OCI-LY1 (cell line): ENCODE data around the gene IFT81.

ENCODE experiments used
- H2AFZ ChIP-seq: fragments of 200-600 bp; sonication (generic), shearing (Covaris generic); 2 replicates; pipeline ENCODE4 v1.6.0; 2014; ENCODE audit warnings: antibody characterized with exemption, mild to moderate bottlenecking, low read length
- H3F3A ChIP-seq: fragments of 200-600 bp; sonication (generic), shearing (Covaris generic); 2 replicates; pipeline ENCODE4 v1.6.0; 2014; ENCODE audit warnings: mild to moderate bottlenecking, antibody characterized with exemption, low read length, moderate library complexity; ENCODE audit not compliant: insufficient read depth
- H3K27ac ChIP-seq: fragments of 200-600 bp; sonication (generic); 2 replicates; pipeline ENCODE4 v1.5.1; 2014; ENCODE audit warnings: low read length, mixed run types, mild to moderate bottlenecking, low read depth; ENCODE audit not compliant: poor library complexity, severe bottlenecking
- H3K27me3 ChIP-seq: fragments of 200-600 bp; sonication (generic); 2 replicates; pipeline ENCODE4 v1.6.0; 2014; ENCODE audit warnings: antibody characterized with exemption, mild to moderate bottlenecking, low read length, moderate library complexity; ENCODE audit not compliant: insufficient read depth
- H3K36me3 ChIP-seq: fragments of 200-600 bp; sonication (generic); 2 replicates; pipeline ENCODE4 v1.6.1; 2014; ENCODE audit warnings: mild to moderate bottlenecking, antibody characterized with exemption, low read length, moderate library complexity, mixed read lengths; ENCODE audit not compliant: insufficient read depth
- H3K4me1 ChIP-seq: fragments of 200-600 bp; sonication (generic); 2 replicates; pipeline ENCODE4 v1.5.1; 2014; ENCODE audit warnings: mild to moderate bottlenecking, low read length, moderate library complexity; ENCODE audit not compliant: insufficient read depth, severe bottlenecking
- H3K4me2 ChIP-seq: fragments of 200-600 bp; sonication (generic), shearing (Covaris generic); 2 replicates; pipeline ENCODE4 v1.6.1; 2014; ENCODE audit warnings: low read length
- H3K4me3 ChIP-seq: fragments of 200-600 bp; sonication (generic); 2 replicates; pipeline ENCODE4 v1.5.1; 2014; ENCODE audit warnings: low read length, low read depth, mild to moderate bottlenecking, mixed read lengths; ENCODE audit not compliant: poor library complexity, severe bottlenecking
- H3K79me2 ChIP-seq: fragments of 200-600 bp; shearing (Covaris generic); 2 replicates; pipeline ENCODE4 v1.6.1; 2016; ENCODE audit warnings: mixed run types, low read length, mixed read lengths; ENCODE audit not compliant: insufficient read depth
- H3K9ac ChIP-seq: fragments of 200-600 bp; sonication (generic), shearing (Covaris generic); 2 replicates; pipeline ENCODE4 v1.6.1; 2014; ENCODE audit warnings: mild to moderate bottlenecking, low read length, mixed read lengths
- H3K9me2 ChIP-seq: fragments of 200-600 bp; sonication (generic), shearing (Covaris generic); 2 replicates; pipeline ENCODE4 v1.6.1; 2014; ENCODE audit warnings: low read depth, mild to moderate bottlenecking, low read length, mixed read lengths
- H3K9me3 ChIP-seq: fragments of 200-600 bp; shearing (Covaris generic); 2 replicates; pipeline ENCODE4 v1.6.1; 2014; ENCODE audit warnings: low read length, mixed read lengths
- H4K20me1 ChIP-seq: fragments of 200-600 bp; sonication (generic), shearing (Covaris generic); 2 replicates; pipeline ENCODE4 v1.6.0; 2016; ENCODE audit warnings: mild to moderate bottlenecking, low read length; ENCODE audit not compliant: insufficient read depth
- EZH2 ChIP-seq: fragments of 200-600 bp; sonication (generic), shearing (Covaris generic); IDR thresholded peaks from 2 replicates; pipeline ENCODE4 v1.8.0; 2017; ENCODE audit warnings: borderline replicate concordance, mixed run types, mild to moderate bottlenecking, antibody characterized with exemption, low read length, moderate library complexity, mixed read lengths
- TF ChIP-seq, protein P1 (sequence below): fragments of 200-600 bp; sonication (generic), shearing (Covaris generic); IDR thresholded peaks from 2 replicates; pipeline ENCODE4 v1.5.1; 2017; ENCODE audit warnings: mild to moderate bottlenecking, antibody characterized with exemption, low read length, moderate library complexity, mixed read lengths

IFT81 gene

DNA sequence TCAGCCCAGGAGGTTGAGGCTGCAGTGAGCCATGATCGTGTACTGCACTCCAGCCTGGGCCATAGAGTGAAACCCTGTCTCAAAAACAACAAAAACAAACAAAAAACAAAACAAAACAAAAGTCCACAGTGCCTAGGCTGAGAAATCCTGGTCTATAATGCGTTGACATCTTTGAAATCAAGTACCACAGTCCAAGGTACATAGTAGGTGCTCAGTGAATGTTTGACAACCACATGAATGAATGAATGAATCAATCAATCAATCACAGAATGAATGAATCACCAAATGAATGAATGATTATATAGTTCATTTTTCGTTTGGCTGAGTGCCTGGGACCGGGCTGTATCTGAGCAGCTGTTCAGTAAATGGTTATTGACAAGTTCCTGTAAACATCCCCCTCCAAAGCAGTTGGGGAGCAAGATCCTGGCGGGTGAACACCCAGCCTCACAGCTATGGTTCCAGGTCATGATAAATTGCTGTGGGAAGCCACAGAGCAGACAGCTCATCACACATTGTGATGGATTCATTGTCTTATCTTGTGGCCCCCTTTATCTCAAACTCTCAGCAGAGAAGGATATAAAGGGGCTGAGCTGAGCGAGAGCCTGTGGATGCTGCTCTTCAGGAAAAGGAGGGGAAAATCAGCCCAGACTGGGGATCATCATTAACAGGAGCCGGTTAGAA is 30.4 kb upstream of the IFT81 start:
- Histone ChIP-seq H2AFZ (no peak overlapping the region), H3K4me1 (no peaks in the 10 kb centered on the region), H3K27ac (no peak overlapping the region), H3K79me2 (no peaks in the 10 kb centered on the region), H3K9me2 (no peaks in the 10 kb centered on the region), H3K36me3 (no peaks in the 10 kb centered on the region), H3F3A (no peaks in the 10 kb centered on the region), H3K9me3 (no peaks in the 10 kb centered on the region), H3K4me3 (no peak overlapping the region), H3K4me2 (no peak overlapping the region), H3K9ac (no peak overlapping the region), H3K27me3 (no peaks in the 10 kb centered on the region), H4K20me1 (no peaks in the 10 kb centered on the region)
- TF ChIP-seq EZH2, result no peak
- TF ChIP-seq, protein P1, sequence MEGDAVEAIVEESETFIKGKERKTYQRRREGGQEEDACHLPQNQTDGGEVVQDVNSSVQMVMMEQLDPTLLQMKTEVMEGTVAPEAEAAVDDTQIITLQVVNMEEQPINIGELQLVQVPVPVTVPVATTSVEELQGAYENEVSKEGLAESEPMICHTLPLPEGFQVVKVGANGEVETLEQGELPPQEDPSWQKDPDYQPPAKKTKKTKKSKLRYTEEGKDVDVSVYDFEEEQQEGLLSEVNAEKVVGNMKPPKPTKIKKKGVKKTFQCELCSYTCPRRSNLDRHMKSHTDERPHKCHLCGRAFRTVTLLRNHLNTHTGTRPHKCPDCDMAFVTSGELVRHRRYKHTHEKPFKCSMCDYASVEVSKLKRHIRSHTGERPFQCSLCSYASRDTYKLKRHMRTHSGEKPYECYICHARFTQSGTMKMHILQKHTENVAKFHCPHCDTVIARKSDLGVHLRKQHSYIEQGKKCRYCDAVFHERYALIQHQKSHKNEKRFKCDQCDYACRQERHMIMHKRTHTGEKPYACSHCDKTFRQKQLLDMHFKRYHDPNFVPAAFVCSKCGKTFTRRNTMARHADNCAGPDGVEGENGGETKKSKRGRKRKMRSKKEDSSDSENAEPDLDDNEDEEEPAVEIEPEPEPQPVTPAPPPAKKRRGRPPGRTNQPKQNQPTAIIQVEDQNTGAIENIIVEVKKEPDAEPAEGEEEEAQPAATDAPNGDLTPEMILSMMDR, result no peak

DNA sequence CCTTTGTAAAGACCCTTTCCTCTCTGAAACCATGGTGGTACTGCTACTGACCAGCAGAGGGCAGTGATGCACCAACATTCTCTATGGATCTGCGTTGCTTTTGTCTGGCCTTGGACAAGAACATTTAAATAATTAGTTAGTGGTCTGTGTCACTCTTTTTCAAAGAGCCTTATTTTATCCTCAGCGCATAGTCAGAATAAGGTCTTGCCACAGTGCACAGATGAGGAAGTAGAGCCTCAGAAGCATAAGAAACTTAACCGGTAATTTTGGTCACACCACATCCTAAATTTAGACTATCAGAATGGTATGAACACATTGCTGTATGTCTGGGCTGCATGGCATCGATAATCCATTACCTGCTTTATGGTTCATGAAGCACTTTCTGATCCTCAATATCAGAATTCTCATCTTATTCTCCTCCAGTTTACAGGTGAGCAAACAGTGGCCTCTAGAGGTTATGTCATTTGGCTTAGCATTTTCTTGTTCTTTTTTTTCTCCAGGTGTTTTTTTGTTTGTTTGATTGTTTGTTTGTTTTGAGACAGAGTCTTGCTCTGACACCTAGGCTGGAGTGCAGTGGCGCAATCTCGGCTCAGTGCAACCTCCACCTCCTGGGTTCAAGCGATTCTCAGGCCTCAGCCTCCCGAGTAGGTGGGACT is 23.7 kb upstream of the IFT81 start:
- H3K36me3 ChIP-seq, result no peaks in the 10 kb centered on the region
- H3K27ac ChIP-seq, result peak overlapping the region; percentile 64
- no peaks in the 10 kb centered on the region for H3K9me3 ChIP-seq
- H2AFZ ChIP-seq, result peak overlapping the region; percentile 55; the same call in 1 of the 2 replicates
- no peak overlapping the region for H3K4me3 ChIP-seq
- peaks cover 11% of the 10 kb centered on the region for H3K4me1 ChIP-seq
- no peak overlapping the region; the same call in 1 of the 2 replicates for H3K9ac ChIP-seq
- H3K27me3 ChIP-seq, result no peaks in the 10 kb centered on the region
- no peaks in the 10 kb centered on the region for H4K20me1 ChIP-seq
- H3F3A ChIP-seq, result no peaks in the 10 kb centered on the region
- no peak for TF ChIP-seq EZH2
- TF ChIP-seq, protein P1, result peak; percentile 66
- no peaks in the 10 kb centered on the region for H3K79me2 ChIP-seq
- H3K9me2 ChIP-seq, result no peaks in the 10 kb centered on the region
- H3K4me2 ChIP-seq, result peak overlapping the region; percentile 59

DNA sequence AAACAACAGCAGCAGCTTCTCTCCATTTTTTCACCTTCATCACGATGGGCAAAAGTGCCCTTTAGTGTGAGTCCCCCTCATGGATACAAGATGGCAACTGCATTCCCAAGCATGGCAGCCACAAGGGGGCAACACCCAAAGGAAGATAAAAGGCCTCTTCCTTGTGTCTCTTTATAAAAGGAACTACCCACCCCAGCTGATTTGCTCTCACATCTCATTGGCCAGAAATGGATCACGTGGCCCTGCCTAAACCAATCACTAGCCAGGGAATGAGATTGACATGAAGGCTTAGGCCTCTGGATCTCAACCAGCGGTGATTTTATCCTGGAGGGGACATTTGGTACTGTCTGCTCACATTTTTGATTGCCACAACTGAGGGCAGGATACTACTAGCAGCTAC is 21.9 kb upstream of the IFT81 start:
- H3K27me3 ChIP-seq, result no peaks in the 10 kb centered on the region
- no peaks in the 10 kb centered on the region for H4K20me1 ChIP-seq
- TF ChIP-seq, protein P1, result peak; percentile 36
- TF ChIP-seq EZH2, result no peak
- no peak overlapping the region for H2AFZ ChIP-seq
- no peak overlapping the region for H3K4me2 ChIP-seq
- no peak overlapping the region for H3K4me3 ChIP-seq
- H3K4me1 ChIP-seq, result peaks cover 11% of the 10 kb centered on the region
- no peaks in the 10 kb centered on the region for H3K9me2 ChIP-seq
- no peak overlapping the region for H3K9ac ChIP-seq
- H3K36me3 ChIP-seq, result no peaks in the 10 kb centered on the region
- H3K27ac ChIP-seq, result no peak overlapping the region
- no peaks in the 10 kb centered on the region for H3F3A ChIP-seq
- no peaks in the 10 kb centered on the region for H3K9me3 ChIP-seq
- H3K79me2 ChIP-seq, result no peaks in the 10 kb centered on the region
